Measurements from ENCODE around the gene SIX6.

GRCh38 chr14:60537663-60538062 is 28.7 kb downstream of the SIX6 start:
- no peak for TF ChIP-seq CTCF (IDR thresholded peaks at IDR 0.05)
- no peak for TF ChIP-seq EZH2 (IDR thresholded peaks at IDR 0.05; ENCODE audit: borderline replicate concordance, insufficient read depth, low read depth, low read length, poor library complexity, severe bottlenecking)

Measured in B cell (primary cell).